NCI-H128 (cell line): ENCODE data around the gene SHISA9.

Source experiments
- DNase-seq: peaks from one replicate; lab custom pipeline; 2025; ENCODE audit not compliant: unreplicated experiment; lab: John Stamatoyannopoulos, UW

Gene SHISA9

GRCh38 chr16:13157082-13157481 is 255.7 kb downstream of the SHISA9 start:
- DNase-seq: no peak

GRCh38 chr16:13158427-13158826 is 257.0 kb downstream of the SHISA9 start:
- DNase-seq: no peak

- DNase-seq: no peak
Observed at GRCh38 chr16:13165024-13165423, 263.6 kb downstream of the SHISA9 start.

GRCh38 chr16:13168091-13168572 is 266.7 kb downstream of the SHISA9 start:
- no peak for DNase-seq

GRCh38 chr16:13171313-13171712 is 269.9 kb downstream of the SHISA9 start:
- DNase-seq: no peak

GRCh38 chr16:13176711-13177110 is 275.3 kb downstream of the SHISA9 start:
- no peak for DNase-seq

GRCh38 chr16:13178318-13178717 is 276.9 kb downstream of the SHISA9 start:
- no peak for DNase-seq

GRCh38 chr16:13181432-13181831 is 280.0 kb downstream of the SHISA9 start:
- DNase-seq: no peak

- no peak for DNase-seq
Observed at GRCh38 chr16:13186813-13187212, 285.4 kb downstream of the SHISA9 start.

GRCh38 chr16:13189250-13189649 is 287.9 kb downstream of the SHISA9 start:
- DNase-seq: no peak

GRCh38 chr16:13193721-13194120 is 292.3 kb downstream of the SHISA9 start:
- no peak for DNase-seq

GRCh38 chr16:13194766-13195165 is 293.4 kb downstream of the SHISA9 start:
- no peak for DNase-seq

- no peak for DNase-seq
Observed at GRCh38 chr16:13203725-13204124, 302.3 kb downstream of the SHISA9 start.

GRCh38 chr16:13205352-13205751 is 304.0 kb downstream of the SHISA9 start:
- DNase-seq: no peak

- DNase-seq: no peak
Observed at GRCh38 chr16:13206606-13207005, 305.2 kb downstream of the SHISA9 start.

GRCh38 chr16:13207151-13207550 is 305.8 kb downstream of the SHISA9 start:
- DNase-seq: no peak

- no peak for DNase-seq
Observed at GRCh38 chr16:13223666-13224065, 322.3 kb downstream of the SHISA9 start.

GRCh38 chr16:13229039-13229438 is 327.6 kb downstream of the SHISA9 start:
- no peak for DNase-seq

GRCh38 chr16:13231365-13231764 is 330.0 kb downstream of the SHISA9 start:
- DNase-seq: no peak

GRCh38 chr16:13234999-13235398 is 333.6 kb downstream of the SHISA9 start:
- DNase-seq: no peak

- DNase-seq: no peak
Observed at GRCh38 chr16:13236308-13236707, 334.9 kb downstream of the SHISA9 start.

- DNase-seq: no peak
Observed at GRCh38 chr16:13238182-13238581, 336.8 kb downstream of the SHISA9 start.

- DNase-seq: no peak
Observed at GRCh38 chr16:13242201-13242600, 340.8 kb downstream of the SHISA9 start.

GRCh38 chr16:13244770-13245169 is 343.4 kb downstream of the SHISA9 start:
- DNase-seq: no peak
